Duodenal mucosa (tissue), 2 donors: ENCODE data around the gene RNF144A.
"Not testable (repeated sequence)": the region's sequence is repeated elsewhere in the genome, so short reads cannot be mapped to it uniquely, and the experiment has no call there.

ENCODE experiments used
- H3K27ac ChIP-seq: one replicate; pipeline ENCODE4 v1.7.0; 2013; ENCODE audit warnings: low read depth, low read length
- H3K27me3 ChIP-seq, 2 donors: one replicate each; pipeline ENCODE4 v1.7.0; 2013; ENCODE audit warnings: low read length in 2 of 2, control low read depth in 1 of 2; ENCODE audit not compliant: insufficient read depth in 2 of 2, control insufficient read depth in 1 of 2
- H3K36me3 ChIP-seq, 2 donors: one replicate each; pipeline ENCODE4 v1.7.0; 2013; ENCODE audit warnings: low read length in 2 of 2, control low read depth in 1 of 2; ENCODE audit not compliant: insufficient read depth in 2 of 2, control insufficient read depth in 1 of 2
- H3K4me1 ChIP-seq, 2 donors: one replicate each; pipeline ENCODE4 v1.7.0; 2013; ENCODE audit warnings: low read length in 2 of 2, control low read depth in 1 of 2; ENCODE audit not compliant: insufficient read depth in 2 of 2, control insufficient read depth in 1 of 2
- H3K4me3 ChIP-seq, 2 donors: one replicate each; pipeline ENCODE4 v1.7.0; 2013; ENCODE audit warnings: low read length in 2 of 2, low read depth in 1 of 2
- H3K9ac ChIP-seq, 2 donors: one replicate each; pipeline ENCODE4 v1.7.0; 2013; ENCODE audit warnings: low read length in 2 of 2, low read depth in 1 of 2
- H3K9me3 ChIP-seq, 2 donors: one replicate each; pipeline ENCODE4 v1.7.0; 2013; ENCODE audit warnings: low read length in 2 of 2, control low read depth in 1 of 2; ENCODE audit not compliant: control insufficient read depth in 1 of 2

Gene RNF144A

GRCh38 chr2:6934758-6935651 is 17.8 kb downstream of the RNF144A start:
- no peaks in the 10 kb centered on the region for H3K4me1 ChIP-seq
- H3K9me3 ChIP-seq, result no peaks in the 10 kb centered on the region
- no peak overlapping the region for H3K27ac ChIP-seq
- no peak overlapping the region for H3K4me3 ChIP-seq
- no peaks in the 10 kb centered on the region for H3K36me3 ChIP-seq
- H3K9ac ChIP-seq, result no peak overlapping the region
- no peaks in the 10 kb centered on the region for H3K27me3 ChIP-seq

DNA sequence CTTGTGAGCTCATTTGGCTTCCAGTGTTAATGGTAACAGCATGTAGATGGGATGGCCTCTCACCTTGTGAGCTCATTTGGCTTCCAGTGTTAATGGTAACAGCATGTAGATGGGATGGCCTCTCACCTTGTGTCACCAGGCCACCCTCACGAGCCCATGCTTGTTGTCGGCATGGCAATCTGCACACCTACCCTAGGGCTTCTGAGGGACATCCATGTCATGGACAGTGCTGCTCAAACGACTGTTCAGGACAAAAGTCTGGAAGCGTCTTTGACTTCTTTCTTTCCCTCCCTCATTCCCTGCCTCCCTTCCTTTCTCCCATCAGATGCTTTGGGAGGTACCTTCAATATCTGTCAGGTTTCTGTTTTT is 18.4 kb downstream of the RNF144A start:
- H3K27me3 ChIP-seq, H3K9me3 ChIP-seq, H3K4me1 ChIP-seq, H3K4me3 ChIP-seq, H3K27ac ChIP-seq, H3K9ac ChIP-seq, H3K36me3 ChIP-seq: not testable (repeated sequence)

- Histone ChIP-seq H3K9ac (no peak overlapping the region), H3K4me3 (no peak overlapping the region), H3K27ac (no peak overlapping the region), H3K4me1 (no peaks in the 10 kb centered on the region), H3K9me3 (no peaks in the 10 kb centered on the region), H3K27me3 (no peaks in the 10 kb centered on the region), H3K36me3 (no peaks in the 10 kb centered on the region)
Measured at GRCh38 chr2:6937157-6937556, 19.9 kb downstream of the RNF144A start.

- Histone ChIP-seq H3K4me3 (no peak overlapping the region), H3K9ac (no peak overlapping the region), H3K9me3 (no peaks in the 10 kb centered on the region), H3K36me3 (no peaks in the 10 kb centered on the region), H3K27ac (no peak overlapping the region), H3K4me1 (no peaks in the 10 kb centered on the region), H3K27me3 (no peaks in the 10 kb centered on the region)
Measured at GRCh38 chr2:6937582-6937981, 20.4 kb downstream of the RNF144A start.

GRCh38 chr2:6939071-6939470 is 21.9 kb downstream of the RNF144A start:
- no peaks in the 10 kb centered on the region for H3K9me3 ChIP-seq
- no peak overlapping the region for H3K9ac ChIP-seq
- no peaks in the 10 kb centered on the region for H3K27me3 ChIP-seq
- H3K4me3 ChIP-seq, result no peak overlapping the region
- H3K36me3 ChIP-seq, result no peaks in the 10 kb centered on the region
- no peaks in the 10 kb centered on the region for H3K4me1 ChIP-seq
- no peak overlapping the region for H3K27ac ChIP-seq

- Histone ChIP-seq H3K4me3 (no peak overlapping the region), H3K27ac (no peak overlapping the region), H3K9ac (no peak overlapping the region), H3K9me3 (no peaks in the 10 kb centered on the region), H3K4me1 (peaks cover 0 to 4% of the 10 kb centered on the region in 2 donors), H3K27me3 (no peaks in the 10 kb centered on the region), H3K36me3 (no peaks in the 10 kb centered on the region)
Measured at GRCh38 chr2:6940820-6941219, 23.6 kb downstream of the RNF144A start.

DNA sequence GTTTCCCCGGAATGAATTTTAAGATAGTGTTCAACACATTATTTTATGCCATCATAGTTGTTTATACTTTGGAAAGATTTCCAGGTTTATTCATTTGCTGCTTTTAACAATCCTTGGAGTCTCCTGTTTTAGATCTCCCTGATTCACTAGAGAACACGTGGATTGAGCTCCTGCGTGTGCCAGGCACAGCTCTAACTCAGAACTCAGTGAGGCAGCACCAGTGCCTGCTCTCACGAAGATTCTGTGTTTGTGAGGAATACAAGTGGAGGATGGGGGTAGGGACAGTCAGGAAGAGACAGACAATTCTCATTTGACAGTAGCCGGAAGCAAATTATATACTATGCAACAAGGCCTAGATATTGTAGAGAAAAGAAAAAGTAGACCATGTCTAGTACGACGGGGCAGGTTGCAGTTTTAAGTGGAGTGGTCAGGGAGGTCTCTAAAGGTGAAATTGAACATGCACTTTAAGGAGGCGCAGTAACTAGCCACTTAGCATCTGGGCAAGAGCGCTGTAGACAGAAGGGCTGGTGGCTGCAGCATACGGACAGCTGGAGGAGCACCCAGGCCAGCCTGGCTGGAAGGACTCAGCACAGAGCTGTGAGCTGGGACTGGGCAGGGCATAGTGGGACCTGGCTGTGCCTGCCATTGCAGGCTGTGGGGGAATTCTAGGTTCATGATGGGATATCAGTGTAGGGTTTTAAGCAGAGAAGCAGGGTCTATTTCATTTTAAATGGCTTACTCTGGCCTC is 24.3 kb downstream of the RNF144A start:
- Histone ChIP-seq H3K36me3 (no peaks in the 10 kb centered on the region), H3K9ac (no peak overlapping the region), H3K4me1 (peaks cover 0 to 4% of the 10 kb centered on the region in 2 donors), H3K9me3 (no peaks in the 10 kb centered on the region), H3K27ac (no peak overlapping the region), H3K4me3 (no peak overlapping the region), H3K27me3 (no peaks in the 10 kb centered on the region)

- H3K27me3 ChIP-seq, result no peaks in the 10 kb centered on the region
- H3K27ac ChIP-seq, result no peak overlapping the region
- H3K4me1 ChIP-seq, result peaks cover 0 to 4% of the 10 kb centered on the region in 2 donors
- no peaks in the 10 kb centered on the region for H3K9me3 ChIP-seq
- H3K36me3 ChIP-seq, result no peaks in the 10 kb centered on the region
- H3K9ac ChIP-seq, result no peak overlapping the region
- H3K4me3 ChIP-seq, result no peak overlapping the region
Measured at GRCh38 chr2:6942848-6943247, 25.6 kb downstream of the RNF144A start.

DNA sequence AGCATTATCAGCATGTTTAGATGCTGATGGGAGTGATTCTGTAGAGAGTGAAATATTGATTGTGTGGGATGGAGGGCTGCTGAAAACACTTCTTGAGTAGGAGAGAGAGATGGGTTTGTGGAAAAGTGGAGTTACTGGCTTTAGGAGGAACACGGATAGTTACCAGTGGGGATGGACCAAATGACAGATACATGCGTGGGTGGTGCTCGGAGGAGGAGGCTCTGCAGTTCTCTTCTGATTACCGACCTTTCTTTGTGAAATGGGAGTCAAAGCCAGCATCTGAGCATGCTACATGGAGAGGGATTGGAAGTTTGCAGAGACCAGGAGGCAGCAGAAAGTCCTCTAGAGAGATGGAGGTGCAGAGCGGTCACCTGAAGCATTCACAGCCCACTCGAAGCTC is 26.3 kb downstream of the RNF144A start:
- Histone ChIP-seq H3K27me3 (no peaks in the 10 kb centered on the region), H3K9me3 (no peaks in the 10 kb centered on the region), H3K4me3 (no peak overlapping the region), H3K27ac (no peak overlapping the region), H3K4me1 (peaks cover 0 to 4% of the 10 kb centered on the region in 2 donors), H3K9ac (no peak overlapping the region), H3K36me3 (no peaks in the 10 kb centered on the region)

GRCh38 chr2:6943971-6944370 is 26.8 kb downstream of the RNF144A start:
- Histone ChIP-seq H3K9me3 (no peaks in the 10 kb centered on the region), H3K9ac (no peak overlapping the region), H3K36me3 (no peaks in the 10 kb centered on the region), H3K27ac (no peak overlapping the region), H3K4me1 (peaks cover 0 to 4% of the 10 kb centered on the region in 2 donors), H3K4me3 (no peak overlapping the region), H3K27me3 (no peaks in the 10 kb centered on the region)
